Colonic mucosa (tissue), 4 donors: ENCODE measurements around the gene CHDH. TPM values are rescaled to one million over a fixed set of nuclear protein-coding genes. Genes with fewer than 3 reads are reported as not detected.

ENCODE experiments used
- DNase-seq: peaks from one replicate; pipeline ENCODE4 v3.0.0-alpha.2; 2020
- H3K27ac ChIP-seq: fragments of 200-600 bp; one replicate; pipeline ENCODE4 v1.8.0; 2021
- H3K27me3 ChIP-seq: fragments of 200-600 bp; one replicate; pipeline ENCODE4 v1.8.0; 2021
- H3K36me3 ChIP-seq: fragments of 200-600 bp; one replicate; pipeline ENCODE4 v1.8.0; 2021
- H3K4me1 ChIP-seq: fragments of 200-600 bp; one replicate; pipeline ENCODE4 v1.8.0; 2021; ENCODE audit warnings: mild to moderate bottlenecking
- H3K4me3 ChIP-seq: fragments of 200-600 bp; one replicate; pipeline ENCODE4 v1.8.0; 2021
- H3K9ac ChIP-seq, 2 donors: one replicate each; pipeline ENCODE4 v1.7.0; 2013; ENCODE audit warnings: control low read depth in 2 of 2, low read depth in 2 of 2, low read length in 2 of 2
- H3K9me3 ChIP-seq: fragments of 200-600 bp; one replicate; pipeline ENCODE4 v1.8.0; 2021
- CTCF ChIP-seq: fragments of 200-600 bp; IDR thresholded peaks from one replicate; pipeline ENCODE4 v1.8.0; 2022; ENCODE audit warnings: antibody characterized with exemption, mild to moderate bottlenecking
- intact Hi-C: fragments of 100-400 bp; cut with DNase I; formaldehyde crosslinking; loops from one replicate; pipeline ENCODE4 v1.14.1; 2022
- total RNA-seq, 2 donors: library from RNA; stranded (reverse); fragmentation: NEBNext Ultra II Directional in 1 of 2; extraction: Animal tissue kit (Norgen Biotek cat#: 25700) in 1 of 2; gene quantifications; one replicate each; pipeline ENCODE4 v1.2.1, GENCODE V29; 2021
- donor health status: healthy.
- donor health status: DM: no; HTN: no; CAD: no.
- donor health status: DM: no; HTN: no; CAD: no.

The CHDH gene
- total RNA-seq, 2 donors from 2014 or later = 41.5 to 48.6 TPM

DNA sequence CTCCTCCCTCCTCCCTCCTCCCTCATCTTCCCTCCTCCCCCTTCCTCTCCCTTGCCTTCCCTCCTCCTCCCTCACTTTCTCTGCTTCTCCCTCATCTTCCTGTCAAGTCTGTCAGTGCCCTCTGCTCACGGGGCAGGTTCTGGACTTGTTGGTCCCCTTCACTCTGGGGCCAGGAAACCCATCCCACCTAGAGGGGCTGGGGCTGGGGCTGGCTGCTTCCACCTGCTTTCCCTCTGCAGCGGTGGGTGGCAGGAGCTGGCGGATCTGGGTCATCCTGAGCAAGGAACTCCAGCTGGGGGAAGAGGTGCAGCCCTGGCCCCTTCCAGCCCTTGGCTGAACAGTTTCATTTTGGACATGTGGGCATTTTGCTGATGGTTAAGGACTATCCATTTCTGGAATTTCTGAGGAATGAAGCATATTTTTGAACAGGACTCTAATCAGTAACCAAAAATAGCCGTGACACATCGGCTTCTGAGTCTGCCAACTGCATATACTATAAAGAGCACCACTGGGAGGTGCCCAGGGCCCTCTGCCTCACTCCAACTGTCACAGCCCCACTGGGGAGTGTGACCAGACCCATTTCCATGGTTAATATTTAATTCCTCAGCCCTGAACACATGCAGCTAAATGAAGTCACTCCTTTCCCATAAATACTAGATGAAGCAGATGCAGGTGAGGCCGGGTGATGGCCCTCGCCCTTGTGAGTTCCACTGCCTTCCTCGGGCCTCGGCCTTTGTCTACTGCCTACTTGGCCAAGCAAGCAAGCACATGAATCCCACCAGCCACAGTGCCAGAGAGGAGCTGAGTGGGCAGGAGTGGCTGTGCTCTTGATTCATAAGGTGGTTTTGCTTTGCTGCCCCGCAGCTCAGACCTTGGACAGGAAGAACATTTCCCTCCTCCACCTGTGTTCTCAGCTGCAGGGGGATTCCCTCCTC, 39.8 kb downstream of the CHDH start:
- Histone ChIP-seq H3K36me3 (no peaks in the 10 kb centered on the region), H3K27ac (peak overlapping the region; percentile 19)

GRCh38 chr3:53805463-53806159, 40.6 kb downstream of the CHDH start:
- Histone ChIP-seq H3K9ac (no peak overlapping the region), H3K4me1 (peaks cover 7% of the 10 kb centered on the region), H3K27ac (no peak overlapping the region), H3K9me3 (no peaks in the 10 kb centered on the region), H3K4me3 (no peak overlapping the region), H3K36me3 (no peaks in the 10 kb centered on the region), H3K27me3 (no peaks in the 10 kb centered on the region)
- no peak for DNase-seq
- no peak for TF ChIP-seq CTCF
- intact Hi-C loops = no loop called here

More for the DNA sequence above, 39.8 kb downstream of the CHDH start:
- intact Hi-C loops = no loop called here
- H3K4me1 ChIP-seq = peaks cover 7% of the 10 kb centered on the region
- no peaks in the 10 kb centered on the region for H3K27me3 ChIP-seq
- peak; percentile 72 for DNase-seq
- H3K9ac ChIP-seq = no peak overlapping the region
- no peak overlapping the region for H3K4me3 ChIP-seq
- H3K9me3 ChIP-seq = no peaks in the 10 kb centered on the region
- no peak for TF ChIP-seq CTCF

DNA sequence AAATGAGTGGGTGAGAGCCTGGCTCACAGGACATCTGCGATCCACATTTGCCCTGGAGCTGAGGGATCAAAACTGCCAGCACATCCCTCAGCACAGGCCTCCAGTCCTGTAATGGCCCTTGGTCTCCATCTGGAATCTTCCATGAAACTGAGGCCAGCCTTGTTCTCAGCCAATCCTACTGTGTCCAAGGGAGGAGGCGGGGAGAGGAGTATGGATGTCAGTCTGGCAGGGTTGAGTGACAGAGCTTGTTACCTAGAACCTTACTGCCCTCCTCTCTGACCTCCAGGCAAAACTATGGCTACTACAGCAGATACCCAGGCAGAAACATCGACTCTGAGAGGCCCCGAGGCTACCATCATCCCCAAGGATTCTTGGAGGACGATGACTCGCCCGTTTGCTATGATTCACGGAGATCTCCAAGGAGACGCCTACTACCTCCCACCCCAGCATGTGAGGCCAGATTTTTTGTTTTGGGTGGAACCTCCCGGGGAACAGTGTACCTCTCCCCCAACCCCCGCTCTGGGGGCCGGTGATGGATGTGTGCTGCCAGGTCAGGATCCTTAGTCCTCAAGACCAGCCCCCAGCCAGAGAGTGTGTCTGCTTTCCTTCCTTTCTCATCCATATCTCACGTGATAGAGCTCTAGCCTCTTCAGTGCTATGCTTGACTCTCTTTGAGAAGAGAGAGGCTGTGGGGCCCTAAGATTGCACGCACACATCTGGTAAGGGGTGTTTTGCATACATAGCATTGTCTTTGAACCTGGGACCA, 41.3 kb downstream of the CHDH start:
- Histone ChIP-seq H3K9ac (no peak overlapping the region), H3K4me1 (peaks cover 7% of the 10 kb centered on the region), H3K36me3 (no peaks in the 10 kb centered on the region), H3K9me3 (no peaks in the 10 kb centered on the region), H3K27ac (no peak overlapping the region), H3K27me3 (no peaks in the 10 kb centered on the region), H3K4me3 (no peak overlapping the region)
- intact Hi-C loops = no loop called here
- TF ChIP-seq CTCF = no peak
- DNase-seq = no peak

- intact Hi-C loops = no loop called here
- no peak for DNase-seq
- TF ChIP-seq CTCF = no peak
Observed at GRCh38 chr3:53803816-53804695, 42.2 kb downstream of the CHDH start.

More at GRCh38 chr3:53803816-53804695, 42.2 kb downstream of the CHDH start:
- H3K9ac ChIP-seq = no peak overlapping the region
- H3K27ac ChIP-seq = no peak overlapping the region
- no peak overlapping the region for H3K4me3 ChIP-seq
- no peaks in the 10 kb centered on the region for H3K9me3 ChIP-seq
- H3K4me1 ChIP-seq = peaks cover 7% of the 10 kb centered on the region
- no peaks in the 10 kb centered on the region for H3K27me3 ChIP-seq
- H3K36me3 ChIP-seq = no peaks in the 10 kb centered on the region
